GM23248 (cell line): Measurements from ENCODE around the gene MYEOV. TPM values are rescaled to one million over a fixed set of nuclear protein-coding genes. Genes with fewer than 3 reads are reported as not detected.

ENCODE experiments used
- DNase-seq: peaks from one replicate; pipeline ENCODE4 v3.0.0-alpha.2; 2015
- H2AFZ ChIP-seq: fragments of 200-600 bp; sonication (generic); 2 replicates; pipeline ENCODE4 v1.6.1; 2016; ENCODE audit warnings: antibody characterized with exemption
- H3F3A ChIP-seq: fragments of 200-600 bp; sonication (generic); 2 replicates; pipeline ENCODE4 v1.6.1; 2016; ENCODE audit warnings: mild to moderate bottlenecking, antibody characterized with exemption, mixed run types; ENCODE audit not compliant: insufficient read depth
- H3K27ac ChIP-seq: fragments of 200-600 bp; sonication (generic); 2 replicates; pipeline ENCODE4 v1.5.1; 2016; ENCODE audit warnings: mild to moderate bottlenecking
- H3K27me3 ChIP-seq: fragments of 200-600 bp; sonication (generic); replicated peaks from 2 replicates; pipeline ENCODE4 v1.6.1; 2016; ENCODE audit warnings: mild to moderate bottlenecking; ENCODE audit not compliant: insufficient read depth
- H3K36me3 ChIP-seq: fragments of 200-600 bp; sonication (generic); 2 replicates; pipeline ENCODE4 v1.6.1; 2016; ENCODE audit warnings: low read depth, mild to moderate bottlenecking
- H3K4me1 ChIP-seq: fragments of 200-600 bp; sonication (generic); 2 replicates; pipeline ENCODE4 v1.6.1; 2016; ENCODE audit warnings: mild to moderate bottlenecking; ENCODE audit not compliant: insufficient read depth
- H3K4me2 ChIP-seq: fragments of 200-600 bp; sonication (generic); one replicate; pipeline ENCODE4 v1.6.1; 2016; ENCODE audit warnings: mild to moderate bottlenecking; ENCODE audit not compliant: unreplicated experiment
- H3K4me3 ChIP-seq: fragments of 200-600 bp; sonication (generic); 2 replicates; pipeline ENCODE4 v1.5.1; 2016; ENCODE audit warnings: mild to moderate bottlenecking
- H3K79me2 ChIP-seq: fragments of 200-600 bp; sonication (generic); 2 replicates; pipeline ENCODE4 v1.6.1; 2016; ENCODE audit warnings: mild to moderate bottlenecking; ENCODE audit not compliant: insufficient read depth
- H3K9ac ChIP-seq: fragments of 200-600 bp; sonication (generic); 2 replicates; pipeline ENCODE4 v1.6.1; 2016; ENCODE audit warnings: mild to moderate bottlenecking
- H3K9me2 ChIP-seq: fragments of 200-600 bp; sonication (generic); 2 replicates; pipeline ENCODE4 v1.6.1; 2016; ENCODE audit warnings: mixed run types, mild to moderate bottlenecking, moderate library complexity; ENCODE audit not compliant: insufficient read depth
- H3K9me3 ChIP-seq: fragments of 200-600 bp; sonication (generic); one replicate; pipeline ENCODE4 v1.6.1; 2017; ENCODE audit warnings: low read depth
- H4K20me1 ChIP-seq: fragments of 200-600 bp; sonication (generic); 2 replicates; pipeline ENCODE4 v1.6.0; 2016; ENCODE audit not compliant: insufficient read depth
- EZH2 ChIP-seq: fragments of 200-600 bp; sonication (generic); IDR thresholded peaks from 2 replicates; pipeline ENCODE4 v1.6.1; 2018; ENCODE audit warnings: antibody characterized with exemption, mild to moderate bottlenecking; ENCODE audit not compliant: insufficient read depth, poor library complexity, severe bottlenecking
- EZH2phosphoT487 ChIP-seq: fragments of 200-600 bp; sonication (generic); IDR thresholded peaks from 2 replicates; pipeline ENCODE4 v1.6.1; 2018; ENCODE audit warnings: antibody characterized with exemption, moderate library complexity, mild to moderate bottlenecking, low read depth; ENCODE audit not compliant: insufficient read depth
- WGBS, 2 experiments: methylation state at CpG; one replicate each; pipeline ENCODE4 v1.1.6; 2015 to 2017; ENCODE audit warnings: low lambda C conversion rate in 2 of 2, low coverage in 1 of 2; ENCODE audit errors: missing lambda C conversion rate in 2 of 2; 5-methylcytosine and 5-hydroxymethylcytosine counted together
- in situ Hi-C: fragments of 300-500 bp; cut with MboI; formaldehyde crosslinking; loops from 2 replicates; pipeline ENCODE4 v1.15.0; 2020
- polyA plus RNA-seq: library from polyadenylated mRNA; unstranded; fragments of >200 nt; fragmentation: Nextera tagmentation; extraction: Ambion mirVana; gene quantifications from 2 replicates; pipeline ENCODE4 v1.2.1, GENCODE V29; 2016
- total RNA-seq: library from RNA; depleted of rRNA; stranded (reverse); fragments of >200 nt; shearing (Covaris generic); gene quantifications from 2 replicates; pipeline ENCODE4 v1.2.3, GENCODE V29; 2014

Gene MYEOV
- total and polyA plus RNA-seq, 2 experiments from 2014 or later: 0.86 to 7.2 TPM

- no peak overlapping the region for H3K4me2 ChIP-seq
These were observed 12.1 kb downstream of the MYEOV start for GRCh38 chr11:69305885-69306540.

GRCh38 chr11:69306821-69307220 is 12.9 kb downstream of the MYEOV start:
- 69 to 80% methylated on average over 5 of the region's 5 CpGs for WGBS, 2 experiments
- H3K4me3 ChIP-seq: no peak overlapping the region
- H3K4me1 ChIP-seq: peaks cover 13% of the 10 kb centered on the region
- H3K9me2 ChIP-seq: no peaks in the 10 kb centered on the region
- DNase-seq: no peak
- H3K4me2 ChIP-seq: no peak overlapping the region
- H2AFZ ChIP-seq: no peak overlapping the region
- no peak overlapping the region for H3K27ac ChIP-seq
- H3F3A ChIP-seq: 0 out of 2 replicates have a peak, but pooled peaks cover 9% of the 10 kb centered on the region
- H3K9me3 ChIP-seq: no peaks in the 10 kb centered on the region
- no peaks in the 10 kb centered on the region for H3K27me3 ChIP-seq
- no peak overlapping the region for H3K9ac ChIP-seq
- no peaks in the 10 kb centered on the region for H3K36me3 ChIP-seq
- H3K79me2 ChIP-seq: peaks cover 5% of the 10 kb centered on the region; the same call in 1 of the 2 replicates
- H4K20me1 ChIP-seq: no peaks in the 10 kb centered on the region
- in situ Hi-C loops: no loop called here
- TF ChIP-seq EZH2phosphoT487 (no peak), EZH2 (no peak)

More at GRCh38 chr11:69305885-69306540, 12.1 kb downstream of the MYEOV start:
- Histone ChIP-seq H3K27me3 (no peaks in the 10 kb centered on the region), H3K9ac (no peak overlapping the region), H4K20me1 (no peaks in the 10 kb centered on the region), H3K9me3 (no peaks in the 10 kb centered on the region), H3K9me2 (no peaks in the 10 kb centered on the region), H2AFZ (no peak overlapping the region), H3K36me3 (no peaks in the 10 kb centered on the region), H3K27ac (no peak overlapping the region), H3K79me2 (peaks cover 5% of the 10 kb centered on the region; the same call in 1 of the 2 replicates), H3F3A (peaks cover 14% of the 10 kb centered on the region), H3K4me1 (peaks cover 14% of the 10 kb centered on the region), H3K4me3 (no peak overlapping the region)
- 90 to 91% methylated on average over 11 of the region's 11 CpGs for whole genome bisulfite sequencing, 2 experiments
- in situ Hi-C loops: no loop called here
- no peak for DNase-seq
- TF ChIP-seq EZH2 (no peak), EZH2phosphoT487 (no peak)

GRCh38 chr11:69307421-69307820 is 13.5 kb downstream of the MYEOV start:
- in situ Hi-C loops: no loop called here
- H3K27ac ChIP-seq: no peak overlapping the region
- H4K20me1 ChIP-seq: no peaks in the 10 kb centered on the region
- H2AFZ ChIP-seq: no peak overlapping the region
- no peaks in the 10 kb centered on the region for H3K36me3 ChIP-seq
- peaks cover 11% of the 10 kb centered on the region for H3K4me1 ChIP-seq
- no peaks in the 10 kb centered on the region for H3K27me3 ChIP-seq
- no peak for TF ChIP-seq EZH2
- H3F3A ChIP-seq: 0 out of 2 replicates have a peak, but pooled peaks cover 6% of the 10 kb centered on the region
- DNase-seq: no peak
- H3K4me3 ChIP-seq: no peak overlapping the region
- H3K4me2 ChIP-seq: no peak overlapping the region
- H3K9me3 ChIP-seq: no peaks in the 10 kb centered on the region
- H3K9ac ChIP-seq: no peak overlapping the region
- no peaks in the 10 kb centered on the region for H3K9me2 ChIP-seq
- 69 to 75% methylated on average over 6 of the region's 6 CpGs for WGBS, 2 experiments
- H3K79me2 ChIP-seq: peaks cover 5% of the 10 kb centered on the region; the same call in 1 of the 2 replicates

- no peaks in the 10 kb centered on the region for H3K27me3 ChIP-seq
- WGBS, 2 experiments: 81 to 83% methylated on average over 12 of the region's 12 CpGs
- H3K9me2 ChIP-seq: no peaks in the 10 kb centered on the region
- H3K79me2 ChIP-seq: peaks cover 5% of the 10 kb centered on the region; the same call in 1 of the 2 replicates
- H3K9ac ChIP-seq: no peak overlapping the region
- no peak overlapping the region for H3K4me3 ChIP-seq
- H4K20me1 ChIP-seq: no peaks in the 10 kb centered on the region
- TF ChIP-seq EZH2phosphoT487 (no peak), EZH2 (no peak)
- peaks cover 6% of the 10 kb centered on the region for H3K4me1 ChIP-seq
- no peak overlapping the region for H3K4me2 ChIP-seq
- no peaks in the 10 kb centered on the region for H3K36me3 ChIP-seq
- H3K27ac ChIP-seq: no peak overlapping the region
- H2AFZ ChIP-seq: no peak overlapping the region
- H3K9me3 ChIP-seq: no peaks in the 10 kb centered on the region
- in situ Hi-C loops: no loop called here
- DNase-seq: no peak
- 0 out of 2 replicates have a peak, but pooled peaks cover under 1% of the 10 kb centered on the region for H3F3A ChIP-seq
These were observed 14.0 kb downstream of the MYEOV start for GRCh38 chr11:69307871-69308431.
